Measurements from ENCODE around the gene KRTDAP.

The KRTDAP gene

GRCh38 chr19:35521124-35521743 is 31.0 kb upstream of the KRTDAP start:
- H3K9ac ChIP-seq (ENCODE audit: low read depth, low read length), result no peak overlapping the region
- peaks cover 18% of the 10 kb centered on the region for H3K4me1 ChIP-seq (ENCODE audit: insufficient read depth, low read length)

GRCh38 chr19:35519291-35519690 is 29.0 kb upstream of the KRTDAP start:
- Histone ChIP-seq H3K9ac (ENCODE audit: low read depth, low read length) (no peak overlapping the region), H3K9me3 (ENCODE audit: control insufficient read depth, insufficient read depth, low read length) (no peaks in the 10 kb centered on the region), H3K36me3 (ENCODE audit: insufficient read depth, low read length) (no peaks in the 10 kb centered on the region), H3K4me1 (ENCODE audit: insufficient read depth, low read length) (peaks cover 10% of the 10 kb centered on the region)

More at GRCh38 chr19:35521124-35521743, 31.0 kb upstream of the KRTDAP start:
- H3K9me3 ChIP-seq (ENCODE audit: control insufficient read depth, insufficient read depth, low read length), result no peaks in the 10 kb centered on the region
- no peaks in the 10 kb centered on the region for H3K36me3 ChIP-seq (ENCODE audit: insufficient read depth, low read length)

GRCh38 chr19:35518313-35518712 is 28.0 kb upstream of the KRTDAP start:
- Histone ChIP-seq H3K9me3 (ENCODE audit: control insufficient read depth, insufficient read depth, low read length) (no peaks in the 10 kb centered on the region), H3K36me3 (ENCODE audit: insufficient read depth, low read length) (no peaks in the 10 kb centered on the region), H3K9ac (ENCODE audit: low read depth, low read length) (no peak overlapping the region), H3K4me1 (ENCODE audit: insufficient read depth, low read length) (peaks cover 8% of the 10 kb centered on the region)

- H3K9ac ChIP-seq (ENCODE audit: low read depth, low read length), result no peak overlapping the region
- H3K4me1 ChIP-seq (ENCODE audit: insufficient read depth, low read length), result peaks cover 13% of the 10 kb centered on the region
- no peaks in the 10 kb centered on the region for H3K36me3 ChIP-seq (ENCODE audit: insufficient read depth, low read length)
- no peaks in the 10 kb centered on the region for H3K9me3 ChIP-seq (ENCODE audit: control insufficient read depth, insufficient read depth, low read length)
Observed at GRCh38 chr19:35517342-35517741, 27.1 kb upstream of the KRTDAP start.

GRCh38 chr19:35516310-35516709 is 26.0 kb upstream of the KRTDAP start:
- Histone ChIP-seq H3K4me1 (ENCODE audit: insufficient read depth, low read length) (peaks cover 10% of the 10 kb centered on the region), H3K9ac (ENCODE audit: low read depth, low read length) (no peak overlapping the region), H3K36me3 (ENCODE audit: insufficient read depth, low read length) (no peaks in the 10 kb centered on the region), H3K9me3 (ENCODE audit: control insufficient read depth, insufficient read depth, low read length) (no peaks in the 10 kb centered on the region)

- peaks cover 7% of the 10 kb centered on the region; the same call in 1 of the 2 replicates for H3K4me1 ChIP-seq (ENCODE audit: insufficient read depth, low read length)
- no peaks in the 10 kb centered on the region for H3K36me3 ChIP-seq (ENCODE audit: insufficient read depth, low read length)
- peak overlapping the region; percentile 43; the same call in 1 of the 2 replicates for H3K9ac ChIP-seq (ENCODE audit: low read depth, low read length)
- H3K9me3 ChIP-seq (ENCODE audit: control insufficient read depth, insufficient read depth, low read length), result no peaks in the 10 kb centered on the region
Observed at GRCh38 chr19:35514282-35514809, 24.1 kb upstream of the KRTDAP start.

GRCh38 chr19:35513628-35514281 is 23.5 kb upstream of the KRTDAP start, which contains the start of gene DMKN:
DMKN (minus strand) TSS chr19:35513649; CDS start chr19:35513475, 174 bp downstream.
- H3K9ac ChIP-seq (ENCODE audit: low read depth, low read length), result peak within 1 kb of the TSS; percentile 43; the same call in 1 of the 2 replicates
- peaks cover 7% of the 10 kb centered on the region; the same call in 1 of the 2 replicates for H3K4me1 ChIP-seq (ENCODE audit: insufficient read depth, low read length)
- H3K36me3 ChIP-seq (ENCODE audit: insufficient read depth, low read length), result no peaks in the 10 kb centered on the region
- H3K9me3 ChIP-seq (ENCODE audit: control insufficient read depth, insufficient read depth, low read length), result no peaks in the 10 kb centered on the region

- no peak overlapping the region; the same call in 1 of the 2 replicates for H3K9ac ChIP-seq (ENCODE audit: low read depth, low read length)
Observed at GRCh38 chr19:35512831-35513627, 22.8 kb upstream of the KRTDAP start.

GRCh38 chr19:35511337-35511736 is 21.1 kb upstream of the KRTDAP start:
- H3K4me1 ChIP-seq (ENCODE audit: insufficient read depth, low read length), result peaks cover 10% of the 10 kb centered on the region; the same call in 1 of the 2 replicates
- no peaks in the 10 kb centered on the region for H3K9me3 ChIP-seq (ENCODE audit: control insufficient read depth, insufficient read depth, low read length)
- no peak overlapping the region for H3K9ac ChIP-seq (ENCODE audit: low read depth, low read length)
- H3K36me3 ChIP-seq (ENCODE audit: insufficient read depth, low read length), result peaks cover 4% of the 10 kb centered on the region; the same call in 1 of the 2 replicates

More at GRCh38 chr19:35512831-35513627, 22.8 kb upstream of the KRTDAP start:
- peaks cover 4% of the 10 kb centered on the region; the same call in 1 of the 2 replicates for H3K36me3 ChIP-seq (ENCODE audit: insufficient read depth, low read length)
- no peaks in the 10 kb centered on the region for H3K9me3 ChIP-seq (ENCODE audit: control insufficient read depth, insufficient read depth, low read length)
- H3K4me1 ChIP-seq (ENCODE audit: insufficient read depth, low read length), result peaks cover 10% of the 10 kb centered on the region; the same call in 1 of the 2 replicates

- peaks cover 9% of the 10 kb centered on the region for H3K36me3 ChIP-seq (ENCODE audit: insufficient read depth, low read length)
- H3K9me3 ChIP-seq (ENCODE audit: control insufficient read depth, insufficient read depth, low read length), result no peaks in the 10 kb centered on the region
- H3K9ac ChIP-seq (ENCODE audit: low read depth, low read length), result peak overlapping the region; percentile 91; the same call in 1 of the 2 replicates
- peaks cover 10% of the 10 kb centered on the region; the same call in 1 of the 2 replicates for H3K4me1 ChIP-seq (ENCODE audit: insufficient read depth, low read length)
Observed at GRCh38 chr19:35510626-35510964, 20.3 kb upstream of the KRTDAP start.

GRCh38 chr19:35509861-35510625 is 19.8 kb upstream of the KRTDAP start:
- H3K9me3 ChIP-seq (ENCODE audit: control insufficient read depth, insufficient read depth, low read length), result no peaks in the 10 kb centered on the region
- peak overlapping the region; percentile 91 for H3K9ac ChIP-seq (ENCODE audit: low read depth, low read length)
- peaks cover 14% of the 10 kb centered on the region for H3K36me3 ChIP-seq (ENCODE audit: insufficient read depth, low read length)
- H3K4me1 ChIP-seq (ENCODE audit: insufficient read depth, low read length), result peaks cover 10% of the 10 kb centered on the region; the same call in 1 of the 2 replicates

- Histone ChIP-seq H3K9me3 (ENCODE audit: control insufficient read depth, insufficient read depth, low read length) (no peaks in the 10 kb centered on the region), H3K9ac (ENCODE audit: low read depth, low read length) (peak overlapping the region; percentile 91), H3K4me1 (ENCODE audit: insufficient read depth, low read length) (peaks cover 10% of the 10 kb centered on the region; the same call in 1 of the 2 replicates), H3K36me3 (ENCODE audit: insufficient read depth, low read length) (peaks cover 21% of the 10 kb centered on the region)
Observed at GRCh38 chr19:35509018-35509652, 18.9 kb upstream of the KRTDAP start.

- H3K4me1 ChIP-seq (ENCODE audit: insufficient read depth, low read length), result peaks cover 7% of the 10 kb centered on the region; the same call in 1 of the 2 replicates
- H3K36me3 ChIP-seq (ENCODE audit: insufficient read depth, low read length), result peaks cover 23% of the 10 kb centered on the region
- H3K9ac ChIP-seq (ENCODE audit: low read depth, low read length), result no peak overlapping the region; the same call in 1 of the 2 replicates
- H3K9me3 ChIP-seq (ENCODE audit: control insufficient read depth, insufficient read depth, low read length), result no peaks in the 10 kb centered on the region
Observed at GRCh38 chr19:35508129-35508528, 17.9 kb upstream of the KRTDAP start.

All from ES-I3 (cell line).